Measurements from ENCODE around the gene PEPD. TPM values are rescaled to one million over a fixed set of nuclear protein-coding genes. Genes with fewer than 3 reads are reported as not detected.

Gene PEPD
- total RNA-seq, 4 donors from 2014 or later = 58.9 to 81.0 (median 70.7) TPM

- 88 to 91% methylated on average over 18 of the region's 18 CpGs for WGBS, 2 donors
Measured at GRCh38 chr19:33460221-33460908, 61.2 kb downstream of the PEPD start.

GRCh38 chr19:33459222-33460090, 62.1 kb downstream of the PEPD start:
- 85 to 86% methylated on average over 23 of the region's 23 CpGs for WGBS, 2 donors
- intact Hi-C loops (cut with DNase I; ENCODE audit: low total_unique reads) = no loop called here
- TF ChIP-seq CTCF (IDR thresholded peaks at IDR 0.05) = no peak
- no peak for TF ChIP-seq POLR2A (IDR thresholded peaks at IDR 0.05)
- peak in 1 of 2 donors; percentile 75 for DNase-seq (ENCODE audit: low spot score in 2 of 2)
- H3K4me3 ChIP-seq (ENCODE audit: low read depth, poor library complexity, severe bottlenecking) = no peak overlapping the region

More at GRCh38 chr19:33460221-33460908, 61.2 kb downstream of the PEPD start:
- no peak for TF ChIP-seq POLR2A (IDR thresholded peaks at IDR 0.05)
- no peak for TF ChIP-seq CTCF (IDR thresholded peaks at IDR 0.05)
- H3K4me3 ChIP-seq (ENCODE audit: low read depth, poor library complexity, severe bottlenecking) = no peak overlapping the region
- DNase-seq (ENCODE audit: low spot score in 2 of 2) = peak in 1 of 2 donors; percentile 68
- intact Hi-C loops (cut with DNase I; ENCODE audit: low total_unique reads) = no loop called here

- TF ChIP-seq CTCF (IDR thresholded peaks at IDR 0.05) (no peak), POLR2A (IDR thresholded peaks at IDR 0.05) (no peak)
- peak in 1 of 2 donors; percentile 60 for DNase-seq (ENCODE audit: low spot score in 2 of 2)
- 85 to 91% methylated on average over 11 to 12 of the region's 12 CpGs for WGBS, 2 donors
- H3K4me3 ChIP-seq (ENCODE audit: low read depth, poor library complexity, severe bottlenecking) = no peak overlapping the region
- intact Hi-C loops (cut with DNase I; ENCODE audit: low total_unique reads) = no loop called here
Measured at GRCh38 chr19:33458807-33459206, 62.8 kb downstream of the PEPD start.

- intact Hi-C loops (cut with DNase I; ENCODE audit: low total_unique reads) = no loop called here
- WGBS, 2 donors = 93 to 96% methylated on average over 8 of the region's 8 CpGs
- peak in 1 of 2 donors; percentile 68 for DNase-seq (ENCODE audit: low spot score in 2 of 2)
- H3K4me3 ChIP-seq (ENCODE audit: low read depth, poor library complexity, severe bottlenecking) = no peak overlapping the region
- TF ChIP-seq POLR2A (IDR thresholded peaks at IDR 0.05) = no peak
- no peak for TF ChIP-seq CTCF (IDR thresholded peaks at IDR 0.05)
Measured at GRCh38 chr19:33458171-33458633, 63.4 kb downstream of the PEPD start.

GRCh38 chr19:33456845-33457220, 64.8 kb downstream of the PEPD start:
- WGBS, 2 donors = 92 to 97% methylated on average over 10 of the region's 10 CpGs

More at GRCh38 chr19:33456845-33457220, 64.8 kb downstream of the PEPD start:
- intact Hi-C loops (cut with DNase I; ENCODE audit: low total_unique reads) = no loop called here
- no peak overlapping the region for H3K4me3 ChIP-seq (ENCODE audit: low read depth, poor library complexity, severe bottlenecking)
- TF ChIP-seq CTCF (IDR thresholded peaks at IDR 0.05) (no peak), POLR2A (IDR thresholded peaks at IDR 0.05) (no peak)
- DNase-seq (ENCODE audit: low spot score in 2 of 2) = no peak
